MM.1S (cell line): ENCODE data around the gene COX10.

ENCODE experiments used
- CTCF ChIP-seq: fragments of 300-600 bp; sonication (generic); IDR thresholded peaks from 2 replicates; pipeline ENCODE4 v1.5.1; 2016; ENCODE audit warnings: antibody characterized with exemption, low read length, mixed read lengths
- EZH2phosphoT487 ChIP-seq: fragments of 300-600 bp; sonication (generic); IDR thresholded peaks from 2 replicates; pipeline ENCODE4 v1.6.1; 2018; ENCODE audit warnings: antibody characterized with exemption, low read length

DNA sequence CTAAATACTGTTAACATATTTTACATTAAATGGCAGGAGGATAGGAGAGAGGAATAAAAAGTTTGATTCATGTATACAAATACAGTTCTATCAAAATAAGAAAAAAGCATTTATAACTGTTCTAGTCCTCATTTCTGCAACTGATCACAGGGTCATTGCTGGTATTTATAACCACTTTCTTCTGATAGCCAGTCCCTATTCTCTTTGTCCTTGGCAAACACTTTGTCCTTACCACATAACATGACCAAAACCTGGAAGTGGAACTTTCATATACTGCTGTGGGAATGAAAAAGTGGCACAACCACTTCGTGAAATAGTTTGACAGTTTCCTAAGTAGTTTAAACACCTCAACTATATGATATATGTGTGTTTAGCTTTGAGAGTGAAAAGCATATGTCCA lies 84.1 kb downstream of the COX10 start:
- TF ChIP-seq CTCF (no peak), EZH2phosphoT487 (no peak)
